HG03175 (cell line): ENCODE results near the gene DOCK3.
"Not testable (repeated sequence)": the region's sequence is repeated elsewhere in the genome, so short reads cannot be mapped to it uniquely, and the experiment has no call there.

Experiments used
- ATAC-seq: cut with Tn5 transposase; IDR thresholded peaks from one replicate; pipeline ENCODE4 v1.9.1; 2021; ENCODE audit warnings: mild to moderate bottlenecking, moderate library complexity; ENCODE audit not compliant: unreplicated experiment

Gene DOCK3

GRCh38 chr3:50651920-50652529 lies 22.7 kb upstream of the DOCK3 start:
- ATAC-seq = no peak

- no peak for ATAC-seq
These were observed 22.0 kb upstream of the DOCK3 start for GRCh38 chr3:50652709-50653108.

- ATAC-seq = no peak
These were observed 20.7 kb upstream of the DOCK3 start for GRCh38 chr3:50653937-50654595.

- no peak for ATAC-seq
These were observed 19.5 kb upstream of the DOCK3 start for GRCh38 chr3:50655009-50655830.

- no peak for ATAC-seq
These were observed 18.1 kb upstream of the DOCK3 start for GRCh38 chr3:50656417-50657195.

- no peak for ATAC-seq
These were observed 17.3 kb upstream of the DOCK3 start for GRCh38 chr3:50657407-50657806.

GRCh38 chr3:50657816-50658215 lies 16.9 kb upstream of the DOCK3 start:
- no peak for ATAC-seq

GRCh38 chr3:50658416-50658815 lies 16.3 kb upstream of the DOCK3 start:
- ATAC-seq = no peak

GRCh38 chr3:50658831-50659230 lies 15.9 kb upstream of the DOCK3 start:
- no peak for ATAC-seq

GRCh38 chr3:50660386-50660785 lies 14.3 kb upstream of the DOCK3 start:
- ATAC-seq = no peak

GRCh38 chr3:50661321-50661837 lies 13.3 kb upstream of the DOCK3 start:
- no peak for ATAC-seq

- no peak for ATAC-seq
These were observed 12.3 kb upstream of the DOCK3 start for GRCh38 chr3:50662408-50662807.

GRCh38 chr3:50665081-50665840 lies 9.5 kb upstream of the DOCK3 start:
- ATAC-seq = no peak

GRCh38 chr3:50665841-50666115 lies 8.9 kb upstream of the DOCK3 start:
- not testable (repeated sequence) for ATAC-seq

GRCh38 chr3:50666837-50667236 lies 7.9 kb upstream of the DOCK3 start:
- no peak for ATAC-seq

- no peak for ATAC-seq
These were observed 3.4 kb upstream of the DOCK3 start for GRCh38 chr3:50671331-50671730.

GRCh38 chr3:50672656-50673055 lies 2.1 kb upstream of the DOCK3 start:
- no peak for ATAC-seq

GRCh38 chr3:50673931-50674330 lies 796 bp upstream of the DOCK3 start:
- ATAC-seq = no peak

GRCh38 chr3:50675179-50676030 lies 678 bp downstream of the DOCK3 start:
- no peak for ATAC-seq
